NCI-H1105 treated with DMSO at 0.1 percent for 48 hours (cell line): ENCODE data around the gene LIPG.

Source experiments
- DNase-seq: peaks from one replicate; lab custom pipeline; 2025; lab: John Stamatoyannopoulos, UW

Gene LIPG

GRCh38 chr18:49638891-49639557 is 77.2 kb downstream of the LIPG start:
- no peak for DNase-seq

DNA sequence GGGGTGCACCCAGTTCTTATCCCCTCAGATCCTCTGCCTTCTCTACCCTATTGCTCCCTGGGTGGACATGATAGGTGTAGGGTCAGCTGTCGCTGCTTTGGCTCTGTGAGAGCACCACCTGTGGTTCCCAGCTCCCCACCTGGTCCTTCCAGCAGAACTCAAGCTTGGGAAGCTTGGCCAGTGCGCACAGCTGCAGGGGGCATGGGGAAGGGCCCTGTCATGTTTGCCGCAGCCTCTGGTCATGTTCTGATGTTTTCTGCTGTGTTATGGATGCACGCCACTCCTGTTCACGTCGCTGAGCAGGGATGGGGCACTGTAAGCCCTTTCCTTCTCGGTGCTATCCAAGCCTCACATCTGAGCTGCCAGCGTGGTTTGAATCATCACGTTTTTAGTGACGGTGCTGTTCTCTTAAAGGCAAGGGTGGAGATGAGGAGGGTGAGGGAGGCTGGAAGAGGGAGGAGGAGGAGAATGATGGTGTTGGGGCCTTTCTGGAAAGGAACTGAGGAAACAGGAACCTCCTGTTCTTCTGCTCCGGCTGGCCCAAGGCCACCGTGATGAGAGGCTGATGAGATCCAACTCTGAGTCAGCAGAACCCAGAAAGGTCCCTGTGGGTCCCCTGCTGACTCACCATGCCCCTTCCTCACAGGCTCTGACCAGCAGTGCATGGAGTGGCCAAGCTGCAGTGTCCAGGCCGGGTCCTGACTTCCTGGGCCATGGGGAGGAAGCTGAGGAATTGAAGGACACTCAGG is 78.0 kb downstream of the LIPG start:
- no peak for DNase-seq

GRCh38 chr18:49640741-49641140 is 78.9 kb downstream of the LIPG start:
- DNase-seq: no peak

DNA sequence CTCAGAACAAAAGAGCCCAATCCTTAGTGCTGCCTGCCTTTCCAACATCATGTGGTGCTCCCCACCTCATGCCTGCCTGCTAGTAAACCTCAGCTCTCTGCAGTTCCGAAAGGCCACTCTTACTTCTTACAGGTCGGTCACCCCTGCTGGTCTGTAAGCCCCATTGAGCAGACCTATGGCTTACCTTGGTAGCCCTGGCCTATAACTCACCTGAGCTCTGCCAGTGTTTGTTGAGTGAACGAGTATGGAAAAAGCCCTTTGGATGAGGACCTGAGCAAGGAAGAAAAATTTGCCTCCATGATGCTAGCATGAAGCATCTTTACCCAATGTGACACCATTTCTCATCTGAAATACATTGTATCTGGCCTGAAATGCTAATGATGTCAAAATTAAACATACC is 83.3 kb downstream of the LIPG start:
- no peak for DNase-seq

DNA sequence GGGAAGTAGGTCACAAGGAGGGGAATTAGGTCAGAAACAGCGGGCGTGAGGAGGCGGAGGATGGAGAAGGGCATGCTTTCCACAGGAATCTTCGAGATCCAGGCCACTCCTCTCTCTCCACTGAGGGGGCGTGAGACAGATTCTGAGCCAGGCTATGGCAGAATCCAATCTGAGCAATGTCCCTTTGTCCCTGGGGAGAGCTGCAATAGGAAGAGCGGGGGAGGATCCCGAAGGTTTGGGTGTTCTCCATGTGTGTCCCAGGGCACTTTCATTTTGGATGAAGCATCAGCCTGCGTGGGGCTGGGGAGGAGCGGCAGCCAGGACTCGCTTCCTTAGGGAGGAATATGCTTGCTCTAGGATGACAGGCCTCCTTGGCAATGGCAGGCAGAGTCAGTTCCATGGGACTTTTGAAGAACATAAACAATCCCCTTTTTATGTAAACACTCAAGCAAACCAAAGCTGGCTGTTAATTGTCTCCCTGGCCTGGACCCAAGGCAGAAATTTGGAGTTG is 84.0 kb downstream of the LIPG start:
- peak; percentile 37 for DNase-seq

DNA sequence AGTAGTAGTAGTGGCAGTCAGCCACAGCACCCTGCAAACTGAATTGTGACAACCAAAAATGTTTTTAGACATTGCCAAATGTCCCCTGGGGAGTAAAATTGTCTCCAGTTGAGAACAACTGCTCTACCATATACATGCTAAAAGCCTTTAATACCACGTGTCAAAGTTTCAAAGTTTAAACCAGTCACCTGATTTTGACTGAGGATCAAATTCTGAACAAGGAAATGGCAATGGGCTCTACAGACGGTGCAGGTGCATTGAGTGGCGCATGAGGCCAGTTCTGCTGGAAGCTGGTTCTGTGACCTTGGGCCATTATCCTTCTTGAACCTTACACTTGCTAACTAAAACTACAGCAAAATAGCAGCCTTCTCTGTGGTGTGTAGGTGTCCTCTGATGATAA is 85.0 kb downstream of the LIPG start:
- DNase-seq: no peak

- no peak for DNase-seq
Observed at GRCh38 chr18:49647496-49648168, 85.8 kb downstream of the LIPG start.

DNA sequence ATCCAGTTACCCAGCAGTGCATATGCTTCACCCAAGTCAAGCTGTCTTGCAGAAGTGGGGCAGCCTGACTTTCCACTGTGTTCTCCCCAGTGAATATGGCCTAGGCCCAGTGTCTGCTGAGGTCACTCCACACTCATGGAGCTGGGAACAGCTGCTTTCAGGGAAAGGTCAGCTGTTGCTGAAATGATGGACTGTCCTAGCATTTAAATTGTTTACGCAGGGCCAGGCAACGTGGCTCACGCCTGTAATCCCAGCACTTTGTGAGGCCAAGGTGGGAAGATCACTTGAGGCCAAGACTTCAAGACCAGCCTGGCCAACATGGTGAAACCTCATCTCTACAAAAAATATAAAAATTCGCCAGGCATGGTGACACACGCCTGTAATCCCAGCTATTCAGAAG is 86.5 kb downstream of the LIPG start:
- DNase-seq: no peak
